DMS153 treated with DMSO at 0.1 percent for 48 hours (cell line): ENCODE data around the gene FOSB.
A peak's percentile ranks its signal among the peaks of the same experiment; 100 is the strongest.

Experiments used
- DNase-seq: peaks from one replicate; lab custom pipeline; 2025; ENCODE audit not compliant: unreplicated experiment; lab: John Stamatoyannopoulos, UW

FOSB gene

DNA sequence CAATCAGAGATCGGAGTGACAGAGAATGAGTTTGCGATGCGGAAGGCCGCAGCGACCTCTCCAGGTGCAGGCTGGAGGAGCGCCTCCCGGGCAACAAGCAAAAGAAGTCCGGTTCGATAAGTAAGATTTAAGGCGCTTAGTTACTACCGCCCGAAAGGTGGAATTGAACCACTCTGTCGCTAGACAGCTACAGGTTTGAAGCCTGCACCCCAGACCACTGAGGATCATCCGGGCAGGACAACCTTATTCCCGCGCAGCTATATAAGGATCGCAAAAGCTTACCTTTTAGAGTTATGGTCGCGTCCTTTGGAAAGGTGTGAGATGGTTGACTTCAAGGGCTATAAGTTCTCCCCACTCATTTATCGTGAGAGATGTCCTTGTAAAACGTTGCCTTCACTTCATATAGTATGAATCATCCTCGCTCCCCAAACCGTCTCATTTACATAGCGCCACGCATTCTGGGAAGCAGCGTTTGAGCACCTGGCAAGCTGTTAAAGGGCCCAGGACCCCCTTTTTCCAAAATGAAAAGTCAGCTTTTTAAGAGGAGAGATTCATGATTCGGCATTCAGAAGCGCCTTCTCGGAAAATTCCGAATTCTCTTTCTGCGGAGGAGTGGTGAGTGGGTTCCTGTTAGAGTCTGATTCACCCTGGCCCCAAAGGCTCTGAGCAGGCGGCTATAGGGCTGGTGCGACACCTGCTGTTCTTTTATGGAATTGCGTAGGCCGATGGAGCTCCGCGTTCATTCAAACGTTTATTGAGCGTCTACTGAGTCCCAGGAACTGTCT is 10.8 kb downstream of the FOSB start:
- peak; percentile 85 for DNase-seq

DNA sequence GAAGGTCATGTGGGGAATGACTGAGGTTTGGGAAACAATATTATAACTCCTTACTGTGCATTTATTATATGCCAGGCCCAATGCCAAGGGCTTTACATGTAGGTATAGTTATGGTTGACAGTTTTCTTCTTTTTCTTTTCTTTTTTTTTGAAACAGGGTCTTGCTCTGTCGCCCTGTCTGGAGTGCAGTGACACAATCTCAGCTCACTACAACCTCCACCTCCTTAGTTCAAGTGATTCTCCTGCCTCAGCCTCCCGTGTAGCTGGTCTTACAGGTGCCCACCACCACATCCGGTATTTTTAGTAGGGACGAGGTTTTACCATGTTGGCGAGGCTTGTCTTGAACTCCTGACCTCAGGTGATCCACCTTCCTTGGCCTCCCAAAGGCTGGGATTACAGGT is 15.2 kb downstream of the FOSB start:
- no peak for DNase-seq

DNA sequence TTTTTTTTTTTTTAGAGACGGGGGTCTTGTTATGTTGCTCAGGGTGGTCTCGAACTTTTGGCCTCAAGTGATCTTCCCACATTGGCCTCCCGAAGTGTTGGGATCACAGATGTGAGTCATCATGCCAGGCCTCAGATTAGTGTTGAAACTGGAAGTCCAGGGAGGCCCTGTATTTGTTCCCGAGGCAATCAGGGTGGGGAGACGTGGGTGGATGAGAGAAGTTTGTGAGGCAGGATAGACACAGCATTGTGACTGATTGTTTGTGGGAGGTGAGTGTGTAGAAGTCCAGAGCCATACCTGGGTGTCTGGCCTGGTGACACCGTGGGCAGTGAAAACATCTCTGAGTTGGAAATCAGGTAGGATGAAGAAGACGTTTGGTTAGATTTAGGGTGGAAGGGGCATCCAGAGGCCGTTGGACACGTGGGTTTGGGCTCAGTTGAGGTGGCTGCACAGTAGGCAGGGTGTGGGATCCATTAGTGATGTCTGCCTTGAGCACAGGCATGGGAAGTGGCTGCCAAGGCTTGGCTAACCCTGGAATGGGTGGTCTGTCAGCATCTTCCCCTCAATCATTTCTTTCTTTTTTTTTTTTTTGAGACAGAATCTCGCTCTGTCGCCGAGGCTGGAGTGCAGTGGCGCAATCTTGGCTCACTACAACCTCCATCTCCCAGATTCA is 16.6 kb downstream of the FOSB start:
- DNase-seq = no peak

DNA sequence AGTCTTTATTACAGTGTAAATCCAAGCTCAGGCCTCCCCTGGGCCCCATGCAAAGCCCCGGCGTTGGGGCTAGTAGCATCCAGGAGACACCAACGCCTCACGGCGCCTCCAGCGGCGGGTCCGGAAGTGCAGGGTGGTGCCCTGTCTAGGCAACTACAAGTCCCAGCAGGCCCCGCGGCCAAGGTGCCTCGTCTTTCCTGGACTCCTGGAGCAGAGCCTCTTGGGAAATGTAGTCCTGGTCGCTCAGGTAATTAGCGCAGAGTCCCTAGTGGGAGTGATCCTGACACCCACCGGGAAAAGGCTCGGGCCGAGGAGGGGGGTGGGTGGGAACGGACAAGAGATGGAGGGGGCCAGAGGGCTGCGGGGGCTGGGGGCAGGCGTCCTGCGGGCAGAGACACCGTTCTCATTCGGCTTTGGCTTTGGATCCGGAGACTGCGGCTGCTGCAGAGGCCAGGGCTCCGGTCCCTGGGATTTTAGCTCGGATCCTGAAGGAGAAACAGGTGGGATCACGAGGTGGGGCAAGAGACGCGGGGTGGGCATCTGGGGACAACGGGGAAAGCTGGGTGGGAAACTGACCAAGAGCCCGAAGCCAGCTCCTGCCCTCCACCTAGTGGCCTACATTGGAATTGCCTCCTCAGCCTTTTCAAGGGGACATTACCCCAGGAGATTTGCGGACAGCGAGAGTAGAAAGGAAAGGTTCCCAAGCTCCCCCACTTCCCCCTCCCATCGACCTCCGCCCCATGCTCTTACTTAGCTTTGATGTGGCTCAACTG is 17.7 kb downstream of the FOSB start:
- peak; percentile 75 for DNase-seq

DNA sequence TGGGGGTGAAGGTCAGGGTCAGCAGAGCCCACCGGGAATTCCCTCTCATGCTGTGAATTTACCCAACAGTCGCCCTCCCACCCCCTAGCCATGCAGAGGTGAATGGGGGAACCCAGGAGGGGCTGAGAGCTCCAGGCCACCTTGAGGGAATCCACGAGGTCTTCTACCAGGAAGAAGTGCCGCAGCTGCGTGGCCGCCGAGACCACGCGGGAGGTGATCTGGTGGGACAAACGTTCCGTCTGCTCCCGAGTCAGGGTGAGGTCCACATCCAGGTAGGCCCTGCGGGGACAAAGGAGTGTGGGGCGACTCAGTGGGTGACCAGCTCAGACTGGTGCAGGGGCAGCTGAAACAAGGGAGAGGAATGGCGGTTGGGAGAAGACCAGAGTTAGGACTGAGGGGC is 20.9 kb downstream of the FOSB start:
- no peak for DNase-seq

DNA sequence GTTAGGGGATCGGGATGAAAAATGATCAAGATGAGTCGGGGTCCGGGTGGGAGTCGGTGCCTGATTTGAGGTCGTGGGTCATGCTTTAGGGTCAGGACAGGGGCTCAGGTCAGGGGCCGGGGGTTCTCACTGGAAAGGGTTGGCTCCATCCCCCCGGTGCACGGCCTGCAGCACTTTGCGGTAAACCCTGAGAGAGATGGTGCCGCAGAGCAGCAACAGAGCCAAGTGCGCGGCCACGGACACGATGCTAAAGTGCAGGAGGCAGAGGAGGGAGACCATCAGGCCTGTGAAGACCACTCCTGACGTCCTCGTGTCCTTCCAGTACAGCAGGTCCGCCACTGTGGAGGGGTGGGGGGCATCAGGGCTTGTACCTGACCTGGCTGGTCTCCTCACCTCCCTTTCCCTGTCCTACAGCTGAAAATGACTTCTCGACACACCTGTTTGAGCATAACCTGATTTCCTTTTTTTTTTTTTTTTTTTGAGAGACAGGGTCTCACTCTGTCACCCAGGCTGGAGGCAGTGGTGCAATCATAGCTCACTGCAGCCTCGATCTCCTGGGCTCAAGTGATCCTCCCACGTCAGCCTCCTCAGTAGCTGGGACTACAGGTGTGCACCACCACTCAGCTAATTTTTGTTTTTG is 21.5 kb downstream of the FOSB start:
- DNase-seq = no peak

DNA sequence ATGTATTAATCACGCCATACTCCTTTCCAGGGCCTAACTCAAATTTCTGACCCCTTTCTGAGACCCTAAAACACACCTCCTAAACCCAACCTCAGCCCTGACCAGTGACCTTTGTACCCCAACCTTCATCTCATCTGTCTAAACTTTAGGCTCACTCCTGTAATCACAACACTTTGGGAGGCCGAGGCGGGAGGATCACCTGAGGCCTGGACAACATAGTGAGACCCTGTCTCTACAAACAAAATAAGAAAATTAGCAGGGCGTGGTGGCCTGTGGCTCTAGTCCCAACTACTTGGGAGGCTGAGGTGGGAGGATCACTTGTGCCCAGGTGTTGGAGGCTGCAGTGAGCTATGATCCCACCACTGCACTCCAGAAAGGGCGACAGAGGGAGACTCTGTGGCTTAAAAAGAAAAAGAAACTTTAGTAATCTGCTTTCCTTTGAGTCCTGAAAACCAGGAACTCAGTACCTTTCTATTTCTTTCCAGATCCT is 24.4 kb downstream of the FOSB start:
- no peak for DNase-seq

DNA sequence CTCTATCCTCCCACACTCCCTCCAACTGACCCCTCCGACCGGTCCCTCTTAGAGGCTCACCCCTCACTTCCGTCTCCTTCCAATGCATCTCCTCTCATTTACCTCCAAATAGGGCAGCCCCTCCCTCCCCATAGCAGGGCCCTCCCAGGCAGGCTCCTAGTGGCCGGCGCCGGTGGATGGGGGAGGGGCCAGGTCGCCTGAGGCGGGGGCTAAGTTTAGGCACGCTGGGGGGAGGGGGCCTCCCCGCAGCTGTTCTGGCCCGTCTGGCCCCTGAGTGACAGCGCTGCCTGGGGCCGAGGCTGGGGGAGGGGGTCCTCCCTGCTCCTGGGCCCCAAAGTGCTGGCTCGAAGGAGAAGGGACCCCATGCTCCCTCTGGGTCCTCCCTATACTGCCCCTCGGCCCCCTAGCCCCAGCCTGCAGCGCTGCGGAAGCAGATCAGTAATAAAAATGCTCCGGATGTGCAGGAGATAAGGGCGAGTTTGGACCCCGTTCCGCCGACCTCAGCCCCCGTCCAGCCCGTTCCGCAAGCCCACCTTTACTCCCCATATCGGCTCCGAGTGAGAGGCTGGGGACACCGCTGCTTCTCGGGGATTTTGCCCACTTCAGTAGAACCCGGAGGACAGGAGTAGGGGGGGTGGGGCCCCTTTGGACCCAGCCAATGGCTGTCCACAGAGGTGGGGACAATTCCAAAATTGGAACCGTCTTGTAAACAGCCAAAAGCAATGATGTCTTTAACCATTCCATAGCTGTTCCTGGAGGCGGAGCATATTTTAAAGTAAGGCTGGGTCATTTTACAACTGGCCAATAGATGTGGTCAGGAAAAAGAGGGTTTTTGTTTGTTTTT is 25.1 kb downstream of the FOSB start:
- DNase-seq = no peak

DNA sequence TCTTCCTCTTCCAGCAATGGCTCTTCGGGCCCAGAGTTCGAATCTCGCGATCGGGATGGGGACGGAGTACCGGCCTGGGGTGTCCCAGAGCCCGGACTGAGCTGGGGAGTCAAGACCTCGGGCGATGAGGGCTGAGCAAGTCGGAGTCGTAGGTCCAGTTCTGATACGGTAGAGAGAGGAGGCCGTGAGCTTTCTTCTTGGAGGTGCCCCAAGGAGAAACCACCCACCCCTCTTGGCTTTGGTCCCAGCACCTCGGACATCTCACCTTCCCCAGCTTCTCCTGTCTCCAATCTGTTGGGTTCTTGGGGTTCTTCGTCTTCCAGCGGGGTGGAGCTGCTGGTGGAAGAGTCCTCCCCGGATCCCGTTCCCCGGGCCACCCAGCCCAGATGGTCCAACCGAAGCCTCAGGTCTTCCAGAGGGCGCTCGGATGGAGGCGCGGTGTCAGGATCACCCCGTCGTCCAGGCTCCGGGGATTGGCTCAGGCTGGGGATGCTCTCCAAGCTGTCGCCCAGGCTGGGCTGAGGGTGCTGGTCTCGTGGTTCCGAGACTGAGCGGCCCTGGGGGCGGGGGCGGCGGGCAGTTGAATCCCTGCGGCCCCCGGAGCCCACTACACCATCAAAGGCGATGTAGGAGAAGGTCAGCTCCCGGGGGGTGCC is 26.6 kb downstream of the FOSB start:
- no peak for DNase-seq

DNA sequence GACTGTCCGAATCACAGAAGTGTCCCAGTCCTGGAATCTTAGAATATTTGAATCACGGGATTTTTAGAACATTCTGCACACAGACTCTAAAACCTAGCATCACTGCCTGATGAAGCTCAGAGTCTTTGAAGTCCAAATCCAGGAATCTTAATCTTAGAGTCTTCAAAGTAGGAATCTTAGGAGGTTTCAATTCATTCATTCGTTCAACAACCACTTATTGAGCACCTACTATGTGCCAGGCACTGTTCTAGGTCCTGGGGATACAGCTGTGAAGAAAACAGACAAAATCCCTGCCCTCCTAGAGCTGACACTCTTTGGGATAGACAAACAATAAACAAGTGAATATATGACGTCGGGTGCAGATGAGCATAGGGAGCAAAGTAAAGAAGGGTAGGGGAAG is 27.4 kb downstream of the FOSB start:
- no peak for DNase-seq

DNA sequence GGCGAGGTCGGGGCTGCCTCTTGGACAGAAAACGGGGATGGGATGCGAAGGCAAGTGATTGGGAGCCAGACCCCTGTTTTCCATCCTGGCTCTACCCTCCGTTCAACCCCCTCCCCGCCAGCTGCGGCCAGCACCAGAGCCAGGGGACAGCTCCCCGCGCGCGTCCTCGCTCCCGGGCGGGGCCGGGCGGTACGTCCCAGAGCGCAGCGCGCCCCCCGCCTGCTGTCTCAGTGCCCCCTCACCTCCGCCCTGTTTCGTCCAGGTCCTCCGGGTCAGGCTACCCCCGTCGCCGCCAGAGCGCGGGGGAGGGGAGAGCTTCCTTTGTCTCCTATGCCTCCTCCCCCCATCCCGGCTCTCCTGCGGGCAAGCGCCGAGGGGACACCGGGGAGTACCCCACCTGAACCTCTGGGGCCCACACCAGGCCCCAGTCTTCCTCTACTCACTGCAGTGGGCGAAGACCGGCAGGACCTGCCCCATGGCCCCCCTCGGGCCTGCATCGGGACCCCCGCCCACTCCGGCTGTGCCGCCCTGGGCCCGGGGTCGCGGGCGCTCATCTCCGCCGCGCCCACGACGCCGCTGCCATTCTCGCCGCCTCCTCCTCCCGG is 28.7 kb downstream of the FOSB start:
- no peak for DNase-seq

DNA sequence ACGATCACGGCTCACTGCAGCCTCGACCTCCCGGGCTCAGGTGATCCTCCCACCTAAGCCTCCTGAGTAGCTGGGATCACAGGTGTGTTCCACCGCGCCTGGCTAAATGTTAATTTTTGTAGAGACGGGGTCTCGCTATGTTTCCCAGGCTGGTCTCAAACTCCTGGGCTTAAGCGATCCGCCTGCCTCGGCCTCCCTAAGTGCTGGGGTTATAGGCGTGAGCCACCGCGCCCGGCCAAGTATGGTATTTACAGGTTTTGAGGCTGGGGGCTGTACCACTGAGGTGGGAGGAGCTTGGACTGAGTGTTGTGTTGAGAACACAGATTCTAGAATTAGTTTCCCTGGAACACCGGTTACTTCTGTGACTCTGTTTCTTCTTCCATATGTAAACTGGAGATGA is 30.0 kb downstream of the FOSB start:
- no peak for DNase-seq

DNA sequence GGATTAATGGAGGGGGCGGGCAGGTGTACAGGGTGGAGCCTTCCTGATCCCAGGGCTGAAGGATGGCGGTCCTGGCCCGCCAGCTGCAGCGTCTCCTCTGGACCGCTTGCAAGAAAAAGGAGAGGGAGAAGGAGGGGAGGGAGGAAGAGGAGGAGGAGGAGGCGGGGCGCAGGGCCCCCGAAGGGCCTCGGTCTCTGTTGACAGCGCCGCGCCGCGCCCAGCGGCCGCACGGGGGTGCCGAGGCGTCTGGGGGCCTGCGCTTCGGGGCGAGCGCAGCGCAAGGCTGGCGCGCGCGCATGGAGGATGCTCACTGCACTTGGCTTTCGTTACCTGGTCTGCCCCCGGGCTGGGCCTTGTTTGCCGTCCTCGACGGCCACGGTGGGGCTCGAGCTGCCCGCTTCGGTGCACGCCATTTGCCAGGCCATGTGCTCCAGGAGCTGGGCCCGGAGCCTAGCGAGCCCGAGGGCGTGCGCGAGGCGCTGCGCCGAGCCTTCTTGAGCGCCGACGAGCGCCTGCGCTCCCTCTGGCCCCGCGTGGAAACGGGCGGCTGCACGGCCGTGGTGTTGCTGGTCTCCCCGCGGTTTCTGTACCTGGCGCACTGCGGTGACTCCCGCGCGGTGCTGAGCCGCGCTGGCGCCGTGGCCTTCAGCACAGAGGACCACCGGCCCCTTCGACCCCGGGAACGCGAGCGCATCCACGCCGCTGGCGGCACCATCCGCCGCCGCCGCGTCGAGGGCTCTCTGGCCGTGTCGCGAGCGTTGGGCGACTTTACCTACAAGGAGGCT is 30.8 kb downstream of the FOSB start, which contains the start of gene PPM1N:
Gene PPM1N, plus strand, starts transcription at position 33 of the 785 bp plus-strand sequence. Its CDS starts 30 bp downstream, at position 63.
- DNase-seq = no peak

DNA sequence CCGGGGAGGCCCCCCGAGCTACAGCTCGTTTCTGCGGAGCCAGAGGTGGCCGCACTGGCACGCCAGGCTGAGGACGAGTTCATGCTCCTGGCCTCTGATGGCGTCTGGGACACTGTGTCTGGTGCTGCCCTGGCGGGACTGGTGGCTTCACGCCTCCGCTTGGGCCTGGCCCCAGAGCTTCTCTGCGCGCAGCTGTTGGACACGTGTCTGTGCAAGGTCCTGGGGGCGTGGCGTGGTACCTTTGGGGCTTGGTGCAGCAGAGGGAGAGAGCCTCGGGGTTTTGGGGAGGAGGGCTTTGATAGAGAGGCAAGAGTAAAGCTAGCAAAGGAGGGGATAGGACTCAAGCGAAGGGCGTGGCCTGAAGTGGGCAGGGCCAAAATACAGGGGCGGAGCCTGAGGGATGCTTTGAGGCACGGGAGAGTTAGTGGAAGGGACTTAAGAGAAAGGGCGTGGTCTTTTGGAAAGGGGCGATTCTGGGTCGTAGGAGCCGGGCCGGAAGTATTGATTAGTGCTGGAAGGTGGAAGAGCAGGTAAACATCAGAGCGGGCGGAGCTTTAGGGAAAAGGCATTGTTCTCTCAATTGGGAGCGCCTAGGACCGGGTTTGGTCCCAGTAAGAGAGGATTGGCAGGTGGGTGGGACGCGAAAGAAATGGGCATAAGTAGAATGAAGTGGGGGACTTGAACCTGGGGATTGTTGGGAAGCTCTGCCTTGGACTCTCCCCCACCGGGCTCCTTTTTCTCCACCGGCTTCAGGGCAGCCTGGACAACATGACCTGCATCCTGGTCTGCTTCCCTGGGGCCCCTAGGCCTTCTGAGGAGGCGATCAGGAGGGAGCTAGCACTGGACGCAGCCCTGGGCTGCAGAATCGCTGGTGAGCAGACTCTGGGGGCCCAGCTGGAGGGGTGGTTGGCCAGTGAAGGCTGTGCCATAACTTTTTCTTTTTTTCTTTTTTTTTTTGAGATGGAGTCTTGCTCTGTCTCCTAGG is 31.7 kb downstream of the FOSB start:
- peak; percentile 83 for DNase-seq

DNA sequence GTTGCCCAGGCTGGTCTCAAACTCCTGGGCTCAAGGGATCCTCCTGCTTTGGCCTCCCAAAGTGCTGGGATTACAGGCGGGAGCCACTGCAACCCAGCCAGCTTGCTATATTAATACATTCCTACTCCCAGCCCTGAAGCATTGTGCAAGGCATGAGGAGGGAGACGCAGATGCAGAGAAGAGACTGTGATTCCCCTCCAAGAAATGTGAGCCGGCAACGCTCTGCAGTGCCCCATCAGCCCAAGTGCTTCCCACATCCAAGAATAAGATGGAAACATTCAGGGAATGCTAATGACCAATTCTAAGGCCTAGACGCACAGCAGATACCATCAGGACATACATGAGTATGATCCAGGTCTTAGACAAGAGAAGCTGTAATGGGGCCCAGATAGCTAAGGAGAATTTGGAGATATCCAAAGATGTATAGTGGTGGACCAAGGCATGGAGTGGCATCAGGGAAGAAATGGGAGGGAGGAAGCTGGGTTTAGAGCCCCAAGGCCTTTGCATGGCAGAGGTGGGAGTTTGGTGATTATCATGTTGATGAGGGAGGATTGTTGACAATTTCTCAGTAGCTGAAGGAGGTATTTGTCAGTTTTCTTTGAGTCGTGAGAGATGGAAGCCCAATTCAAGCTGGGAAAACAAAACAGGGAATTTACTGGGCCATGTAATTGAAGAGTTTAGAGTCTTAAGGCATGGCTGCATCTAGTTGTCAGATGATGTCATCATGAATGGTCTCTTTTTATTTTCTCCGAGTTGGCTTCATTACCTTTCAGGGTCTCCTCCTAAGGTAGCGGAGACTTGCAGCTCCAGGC is 33.3 kb downstream of the FOSB start:
- DNase-seq = no peak

DNA sequence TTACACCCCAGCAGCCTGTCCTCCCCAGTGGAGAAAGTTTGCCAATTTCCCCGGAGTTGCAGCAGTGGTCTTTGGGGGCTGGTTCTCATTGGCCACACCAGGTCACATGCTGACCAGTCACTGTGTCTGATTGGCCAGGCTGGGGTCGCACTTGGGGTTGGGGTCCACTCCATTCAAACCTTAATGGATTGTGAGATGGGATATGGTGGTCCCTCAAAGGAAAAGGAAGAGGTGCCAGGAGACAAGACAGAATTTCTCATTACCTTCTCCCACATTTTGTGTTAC is 33.9 kb downstream of the FOSB start:
- DNase-seq = no peak

DNA sequence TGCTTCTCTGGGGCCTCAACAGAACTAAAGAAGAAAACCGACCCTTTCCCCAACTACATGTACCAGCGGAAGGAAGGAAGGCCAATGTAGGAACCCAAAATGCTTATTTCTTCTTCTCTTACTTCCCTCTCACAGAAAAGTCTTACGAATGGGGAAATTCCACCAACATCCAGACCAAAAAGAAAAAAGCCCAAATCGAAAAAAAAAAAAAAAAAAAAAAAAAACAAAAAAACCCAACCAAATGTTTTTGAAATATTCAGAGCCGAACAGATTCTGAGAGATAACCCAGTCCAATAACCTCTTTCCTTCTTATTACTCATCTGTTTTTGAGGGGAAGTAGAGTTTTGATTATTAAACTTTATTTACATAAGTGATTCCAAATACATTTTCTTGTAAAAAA is 34.3 kb downstream of the FOSB start:
- no peak for DNase-seq
